GM12864 (cell line): ENCODE data around the gene PTPN7.

Source experiments
- DNase-seq: peaks from one replicate; pipeline ENCODE4 v3.0.0-alpha.2; 2011; ENCODE audit warnings: low read depth
- H3K4me3 ChIP-seq: 2 replicates; pipeline ENCODE4 v1.5.1; 2011; ENCODE audit warnings: mild to moderate bottlenecking, low read depth, low read length, control low read depth
- TF ChIP-seq, protein P1 (sequence below): IDR thresholded peaks from 2 replicates; pipeline ENCODE4 v1.5.1; 2011; ENCODE audit warnings: low read depth, mild to moderate bottlenecking, moderate library complexity, low read length, control low read depth, inconsistent platforms; ENCODE audit errors: missing control alignments

PTPN7 gene

DNA sequence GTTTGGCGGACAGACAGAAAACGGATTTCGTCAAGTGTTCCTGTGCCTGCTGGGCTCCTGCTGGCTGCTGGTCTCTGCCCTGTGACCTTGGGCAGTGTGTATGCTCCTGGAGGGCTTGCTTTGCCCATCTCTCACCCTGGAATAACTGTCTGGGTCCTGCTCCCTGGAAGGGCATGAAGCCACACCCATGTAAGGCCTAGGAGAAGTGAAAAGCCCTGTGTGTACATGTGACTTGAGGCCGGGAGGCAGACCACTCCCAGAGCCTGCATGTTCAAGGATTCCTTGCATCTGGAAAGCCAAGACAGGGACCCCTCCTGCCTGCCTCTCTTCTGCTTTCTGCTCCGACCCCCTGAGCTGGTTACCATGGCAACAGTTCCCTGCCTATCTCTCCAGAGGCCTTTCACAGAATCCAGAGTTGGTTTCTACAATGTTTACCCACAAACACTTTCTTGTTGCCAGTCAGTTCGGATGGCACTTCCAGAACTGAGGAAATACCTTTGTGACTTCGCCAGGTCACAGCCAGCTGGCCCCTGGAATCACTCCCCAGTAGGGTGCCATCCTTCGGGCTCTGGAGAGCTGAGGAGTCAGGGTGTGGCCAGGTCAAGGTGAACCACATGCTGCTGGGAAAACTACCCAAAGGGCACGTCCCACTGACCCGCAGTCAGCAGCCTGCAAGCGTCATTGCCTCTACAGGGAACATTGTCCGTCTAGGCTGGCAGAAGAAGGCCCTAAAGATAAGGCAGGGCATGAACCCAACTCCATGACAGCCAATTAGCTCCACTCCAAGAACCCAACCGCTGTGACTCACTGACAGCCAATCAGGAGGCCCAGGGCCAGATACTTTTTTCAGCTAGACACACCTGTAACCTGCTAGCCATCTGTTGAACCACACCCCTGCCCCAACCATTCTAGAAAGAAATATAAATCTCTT lies 52.3 kb downstream of the PTPN7 start:
- DNase-seq: no peak
- H3K4me3 ChIP-seq: no peak overlapping the region
- TF ChIP-seq, protein P1, sequence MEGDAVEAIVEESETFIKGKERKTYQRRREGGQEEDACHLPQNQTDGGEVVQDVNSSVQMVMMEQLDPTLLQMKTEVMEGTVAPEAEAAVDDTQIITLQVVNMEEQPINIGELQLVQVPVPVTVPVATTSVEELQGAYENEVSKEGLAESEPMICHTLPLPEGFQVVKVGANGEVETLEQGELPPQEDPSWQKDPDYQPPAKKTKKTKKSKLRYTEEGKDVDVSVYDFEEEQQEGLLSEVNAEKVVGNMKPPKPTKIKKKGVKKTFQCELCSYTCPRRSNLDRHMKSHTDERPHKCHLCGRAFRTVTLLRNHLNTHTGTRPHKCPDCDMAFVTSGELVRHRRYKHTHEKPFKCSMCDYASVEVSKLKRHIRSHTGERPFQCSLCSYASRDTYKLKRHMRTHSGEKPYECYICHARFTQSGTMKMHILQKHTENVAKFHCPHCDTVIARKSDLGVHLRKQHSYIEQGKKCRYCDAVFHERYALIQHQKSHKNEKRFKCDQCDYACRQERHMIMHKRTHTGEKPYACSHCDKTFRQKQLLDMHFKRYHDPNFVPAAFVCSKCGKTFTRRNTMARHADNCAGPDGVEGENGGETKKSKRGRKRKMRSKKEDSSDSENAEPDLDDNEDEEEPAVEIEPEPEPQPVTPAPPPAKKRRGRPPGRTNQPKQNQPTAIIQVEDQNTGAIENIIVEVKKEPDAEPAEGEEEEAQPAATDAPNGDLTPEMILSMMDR: no peak

DNA sequence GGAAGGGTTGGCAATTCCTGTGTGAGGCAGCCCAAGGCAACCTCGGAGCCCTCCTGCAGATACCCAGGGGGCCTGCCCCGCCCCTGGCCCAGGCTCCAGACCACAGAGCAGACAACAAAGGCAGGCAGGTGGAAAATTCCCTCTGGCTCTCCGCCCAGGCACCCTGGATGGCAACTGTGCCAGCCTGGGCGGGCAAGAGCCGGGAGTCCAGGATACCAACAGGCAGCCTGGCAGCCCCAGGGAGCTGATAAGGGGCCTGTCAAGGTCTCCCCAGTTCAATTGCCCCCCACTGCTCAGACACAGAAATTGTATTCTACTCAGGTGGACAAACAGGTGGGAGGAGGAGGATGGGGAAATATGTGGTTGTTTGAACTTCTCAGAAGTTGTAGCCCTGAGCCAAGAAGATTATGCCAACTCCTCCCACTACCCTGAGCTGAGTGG lies 53.1 kb downstream of the PTPN7 start:
- DNase-seq: no peak
- H3K4me3 ChIP-seq: no peak overlapping the region
- TF ChIP-seq, protein P1: no peak

DNA sequence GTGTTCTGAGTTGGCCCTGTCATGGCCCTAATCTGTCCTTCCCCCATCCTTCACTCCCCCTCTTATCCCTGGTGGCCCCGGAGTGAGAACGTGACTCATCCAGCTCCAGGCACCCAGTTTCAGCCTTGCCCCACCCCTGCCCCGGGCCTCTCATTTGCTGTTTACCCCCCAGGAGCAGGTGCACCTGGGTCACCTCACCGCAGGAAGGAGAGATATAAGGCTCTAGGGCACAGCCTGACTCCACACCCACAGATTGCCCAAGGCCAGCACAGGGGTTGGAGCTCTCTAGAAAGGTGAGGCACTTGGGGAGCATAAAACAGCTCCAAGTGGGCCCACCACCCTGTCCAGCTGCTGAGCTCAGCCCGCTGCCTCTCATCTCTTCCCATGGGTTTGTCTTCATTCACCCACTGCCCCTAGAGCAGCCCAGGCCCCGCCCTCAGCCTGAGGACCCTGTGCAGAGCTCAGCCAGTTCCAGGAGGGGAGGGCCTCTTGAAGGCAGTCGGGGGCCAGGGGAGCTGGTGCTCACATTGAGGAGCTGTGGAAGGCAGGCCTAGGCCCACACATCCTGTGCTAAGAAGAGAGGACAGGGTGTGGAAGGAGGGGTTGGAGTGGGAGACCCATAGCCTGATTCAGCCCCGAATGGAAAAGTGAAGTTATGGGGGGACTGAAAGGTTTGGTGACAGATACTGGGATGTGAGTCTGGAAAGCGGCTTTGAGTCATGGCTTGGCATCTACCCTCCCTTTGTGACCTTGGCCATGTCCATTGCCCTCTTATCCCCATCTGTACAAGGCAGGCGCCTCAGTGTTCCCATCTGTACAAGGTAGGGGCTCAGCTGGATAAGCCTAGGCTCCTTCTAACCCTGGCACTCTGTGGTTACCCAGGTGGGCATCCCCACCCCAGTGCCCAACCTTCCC lies 53.8 kb downstream of the PTPN7 start:
- H3K4me3 ChIP-seq: no peak overlapping the region
- TF ChIP-seq, protein P1: no peak
- DNase-seq: no peak

DNA sequence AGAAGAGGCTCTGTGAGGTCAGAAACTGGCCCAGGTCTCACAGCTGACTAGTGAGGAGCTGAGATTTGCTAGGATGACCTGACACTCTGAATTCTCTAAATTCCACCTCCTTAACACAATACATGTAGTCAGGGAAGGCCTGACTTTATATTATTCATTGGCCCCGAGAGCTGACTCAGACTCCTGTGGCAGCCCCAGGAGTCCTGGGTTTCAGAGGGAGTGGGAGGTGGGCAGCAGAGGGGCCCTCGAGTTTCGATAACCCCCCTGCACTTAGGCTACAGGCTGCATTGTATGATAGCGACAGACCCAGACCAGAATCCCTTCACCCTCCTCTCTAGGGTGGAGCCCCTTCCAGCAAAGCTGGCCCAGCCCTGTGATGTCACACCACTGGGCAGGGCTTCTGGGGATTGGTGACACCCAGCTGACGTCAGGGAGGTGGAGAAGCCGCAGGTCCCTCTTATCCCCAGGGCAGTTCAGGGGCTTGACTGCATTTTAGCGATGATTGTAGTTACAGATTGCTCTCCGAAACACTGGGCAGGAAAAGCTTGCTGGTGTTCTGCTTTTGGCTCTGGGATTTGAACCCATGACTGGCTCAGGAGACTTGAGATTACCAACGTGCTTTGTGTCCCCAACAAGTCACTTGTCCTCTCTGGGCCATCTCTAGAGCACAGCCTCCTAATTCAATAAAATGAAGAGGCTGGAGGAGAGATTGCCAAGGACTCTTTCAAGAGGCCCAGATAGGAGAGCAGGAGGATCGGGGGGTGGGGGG lies 54.6 kb downstream of the PTPN7 start:
- TF ChIP-seq, protein P1: no peak
- DNase-seq: no peak
- no peak overlapping the region for H3K4me3 ChIP-seq

DNA sequence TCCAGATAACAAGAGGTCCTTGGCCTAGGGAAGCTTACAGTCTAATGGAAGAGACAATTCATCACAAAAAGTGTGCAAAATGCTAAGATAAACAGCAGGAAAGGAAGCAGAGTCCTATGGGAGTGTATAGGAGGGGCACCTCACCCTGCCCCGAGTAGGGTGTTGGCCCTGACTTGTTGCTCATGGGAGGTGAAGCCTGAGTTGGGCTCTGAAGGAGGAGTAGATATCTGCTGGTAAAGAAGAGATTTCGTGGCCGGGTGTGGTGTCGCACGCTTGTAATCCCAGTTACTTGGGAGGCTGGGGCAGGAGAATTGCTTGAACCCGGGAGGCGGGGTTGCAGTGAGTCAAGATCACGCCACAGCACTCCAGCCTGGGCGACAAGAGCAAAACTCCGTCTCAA lies 56.3 kb downstream of the PTPN7 start:
- no peak for DNase-seq
- TF ChIP-seq, protein P1: no peak
- no peak overlapping the region for H3K4me3 ChIP-seq

DNA sequence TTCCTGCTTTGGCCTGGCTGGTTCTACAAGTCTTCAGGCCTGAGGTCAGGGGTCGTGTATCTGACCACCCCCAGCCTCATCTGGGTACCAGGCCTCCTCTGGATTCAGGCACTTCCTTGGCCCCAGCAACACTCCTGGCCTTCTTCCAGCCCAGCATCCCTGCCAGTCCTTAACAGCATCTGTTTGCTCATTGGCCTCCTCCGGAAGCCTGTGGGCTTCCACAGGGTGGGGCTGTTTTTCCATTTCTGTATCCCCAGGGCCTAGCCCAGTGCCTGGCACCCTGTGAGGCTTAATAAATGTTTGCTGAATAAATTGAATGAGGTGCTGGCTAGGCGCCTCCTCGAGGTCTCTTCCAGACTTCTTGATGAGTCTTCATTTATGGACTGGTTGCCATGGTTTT lies 59.2 kb downstream of the PTPN7 start:
- no peak overlapping the region for H3K4me3 ChIP-seq
- TF ChIP-seq, protein P1: no peak
- no peak for DNase-seq
